Activated naive CD8-positive, alpha-beta T cell (primary cell): ENCODE data around the gene KLF7.
"Not testable (repeated sequence)": the region's sequence is repeated elsewhere in the genome, so short reads cannot be mapped to it uniquely, and the experiment has no call there.

Experiments used
- H3K27ac Mint-ChIP-seq: one replicate; pipeline ENCODE4 v1.8.0; 2021; ENCODE audit warnings: mixed read lengths
- H3K27me3 Mint-ChIP-seq: one replicate; pipeline ENCODE4 v1.8.0; 2021; ENCODE audit warnings: mixed read lengths
- H3K36me3 Mint-ChIP-seq: one replicate; pipeline ENCODE4 v1.8.0; 2021; ENCODE audit warnings: mixed read lengths
- H3K4me1 Mint-ChIP-seq: one replicate; pipeline ENCODE4 v1.8.0; 2021; ENCODE audit warnings: low read depth, mixed read lengths
- H3K4me3 Mint-ChIP-seq: one replicate; pipeline ENCODE4 v1.8.0; 2021; ENCODE audit warnings: mild to moderate bottlenecking, mixed read lengths
- H3K9me3 Mint-ChIP-seq: one replicate; pipeline ENCODE4 v1.8.0; 2021; ENCODE audit warnings: low read depth, mixed read lengths

Gene KLF7

GRCh38 chr2:207039225-207039624 lies 126.5 kb downstream of the KLF7 start:
- H3K4me1 Mint-ChIP-seq, result no peaks in the 10 kb centered on the region
- no peaks in the 10 kb centered on the region for H3K27me3 Mint-ChIP-seq
- no peaks in the 10 kb centered on the region for H3K36me3 Mint-ChIP-seq
- H3K27ac Mint-ChIP-seq, result no peak overlapping the region
- no peak overlapping the region for H3K4me3 Mint-ChIP-seq
- no peaks in the 10 kb centered on the region for H3K9me3 Mint-ChIP-seq

- no peak overlapping the region for H3K27ac Mint-ChIP-seq
- no peak overlapping the region for H3K4me3 Mint-ChIP-seq
- no peaks in the 10 kb centered on the region for H3K27me3 Mint-ChIP-seq
- H3K36me3 Mint-ChIP-seq, result peaks cover 2% of the 10 kb centered on the region
- H3K4me1 Mint-ChIP-seq, result no peaks in the 10 kb centered on the region
- peaks cover 4% of the 10 kb centered on the region for H3K9me3 Mint-ChIP-seq
These were observed 127.4 kb downstream of the KLF7 start for GRCh38 chr2:207038299-207038698.

GRCh38 chr2:207037896-207038295 lies 127.9 kb downstream of the KLF7 start:
- Mint-ChIP-seq H3K4me3 (no peak overlapping the region), H3K4me1 (no peaks in the 10 kb centered on the region), H3K9me3 (peaks cover 8% of the 10 kb centered on the region), H3K27ac (no peak overlapping the region), H3K27me3 (no peaks in the 10 kb centered on the region), H3K36me3 (peaks cover 3% of the 10 kb centered on the region)

GRCh38 chr2:207037023-207037422 lies 128.7 kb downstream of the KLF7 start:
- not testable (repeated sequence) for H3K36me3 Mint-ChIP-seq, H3K27me3 Mint-ChIP-seq, H3K4me1 Mint-ChIP-seq, H3K27ac Mint-ChIP-seq, H3K9me3 Mint-ChIP-seq, H3K4me3 Mint-ChIP-seq

- H3K4me3 Mint-ChIP-seq, result no peak overlapping the region
- no peaks in the 10 kb centered on the region for H3K4me1 Mint-ChIP-seq
- peaks cover 3% of the 10 kb centered on the region for H3K36me3 Mint-ChIP-seq
- H3K27ac Mint-ChIP-seq, result no peak overlapping the region
- H3K27me3 Mint-ChIP-seq, result no peaks in the 10 kb centered on the region
- H3K9me3 Mint-ChIP-seq, result peaks cover 9% of the 10 kb centered on the region
These were observed 129.9 kb downstream of the KLF7 start for GRCh38 chr2:207035875-207036274.

- H3K27ac Mint-ChIP-seq, result no peak overlapping the region
- peaks cover 3% of the 10 kb centered on the region for H3K36me3 Mint-ChIP-seq
- no peaks in the 10 kb centered on the region for H3K27me3 Mint-ChIP-seq
- H3K4me3 Mint-ChIP-seq, result no peak overlapping the region
- peaks cover 9% of the 10 kb centered on the region for H3K9me3 Mint-ChIP-seq
- H3K4me1 Mint-ChIP-seq, result no peaks in the 10 kb centered on the region
These were observed 133.3 kb downstream of the KLF7 start for GRCh38 chr2:207032490-207032889.
